PC-3 (cell line): Measurements from ENCODE around the gene SP140.

Experiments
- CTCF ChIP-seq: fragments of 300-600 bp; sonication (generic); conservative IDR thresholded peaks from 2 replicates; pipeline ENCODE4 v1.5.1; 2017; ENCODE audit warnings: antibody characterized with exemption, low read depth, mild to moderate bottlenecking, low read length
- EZH2 ChIP-seq: fragments of 300-600 bp; sonication (generic); IDR thresholded peaks from one replicate; pipeline ENCODE4 v1.6.1; 2017; ENCODE audit warnings: antibody characterized with exemption, mild to moderate bottlenecking, low read length; ENCODE audit not compliant: unreplicated experiment
- EZH2phosphoT487 ChIP-seq: fragments of 300-600 bp; sonication (generic); IDR thresholded peaks from 2 replicates; pipeline ENCODE4 v1.6.1; 2018; ENCODE audit warnings: mild to moderate bottlenecking, antibody characterized with exemption, low read length, borderline replicate concordance

GRCh38 chr2:230209422-230210051 is 16.0 kb upstream of the SP140 start:
- TF ChIP-seq EZH2: no peak
- TF ChIP-seq EZH2phosphoT487: no peak
- TF ChIP-seq CTCF: no peak
